SJSA1 (cell line): ENCODE measurements around the gene ATRIP. TPM values are rescaled to one million over a fixed set of nuclear protein-coding genes. Genes with fewer than 3 reads are reported as not detected.
"Not testable (repeated sequence)": the region's sequence is repeated elsewhere in the genome, so short reads cannot be mapped to it uniquely, and the experiment has no call there.

Experiments
- DNase-seq, 2 experiments: peaks; one replicate each; pipeline ENCODE4 v3.0.0-alpha.2; 2015 to 2020; ENCODE audit warnings: low spot score in 2 of 2, low read depth in 1 of 2
- H3K27ac ChIP-seq: fragments of 250-450 bp; sonication (Bioruptor Pico); 2 replicates; pipeline ENCODE4 v1.5.1; 2020; ENCODE audit warnings: mild to moderate bottlenecking, moderate library complexity
- H3K27me3 ChIP-seq: fragments of 250-450 bp; sonication (Bioruptor Pico); replicated peaks from 2 replicates; pipeline ENCODE4 v1.5.1; 2020; ENCODE audit warnings: mild to moderate bottlenecking, moderate library complexity
- H3K36me3 ChIP-seq: fragments of 250-450 bp; sonication (Bioruptor Pico); 2 replicates; pipeline ENCODE4 v1.5.1; 2020; ENCODE audit warnings: mild to moderate bottlenecking
- H3K4me1 ChIP-seq: fragments of 250-450 bp; sonication (Bioruptor Pico); replicated peaks from 2 replicates; pipeline ENCODE4 v1.6.1; 2021; ENCODE audit warnings: mild to moderate bottlenecking
- H3K4me3 ChIP-seq: fragments of 250-450 bp; sonication (Bioruptor Pico); 2 replicates; pipeline ENCODE4 v1.5.1; 2020; ENCODE audit warnings: mild to moderate bottlenecking
- H3K9me3 ChIP-seq: fragments of 250-450 bp; sonication (Bioruptor Pico); replicated peaks from 2 replicates; pipeline ENCODE4 v1.5.1; 2020; ENCODE audit warnings: mild to moderate bottlenecking
- total RNA-seq: library from RNA; depleted of rRNA; stranded (reverse); fragments of >200 nt; shearing (Covaris generic); gene quantifications from 2 replicates; pipeline ENCODE4 v1.2.3, GENCODE V29; 2014; rRNA removed

ATRIP gene
- total RNA-seq = 4.1 and 9.7 TPM in 2 replicates

DNA sequence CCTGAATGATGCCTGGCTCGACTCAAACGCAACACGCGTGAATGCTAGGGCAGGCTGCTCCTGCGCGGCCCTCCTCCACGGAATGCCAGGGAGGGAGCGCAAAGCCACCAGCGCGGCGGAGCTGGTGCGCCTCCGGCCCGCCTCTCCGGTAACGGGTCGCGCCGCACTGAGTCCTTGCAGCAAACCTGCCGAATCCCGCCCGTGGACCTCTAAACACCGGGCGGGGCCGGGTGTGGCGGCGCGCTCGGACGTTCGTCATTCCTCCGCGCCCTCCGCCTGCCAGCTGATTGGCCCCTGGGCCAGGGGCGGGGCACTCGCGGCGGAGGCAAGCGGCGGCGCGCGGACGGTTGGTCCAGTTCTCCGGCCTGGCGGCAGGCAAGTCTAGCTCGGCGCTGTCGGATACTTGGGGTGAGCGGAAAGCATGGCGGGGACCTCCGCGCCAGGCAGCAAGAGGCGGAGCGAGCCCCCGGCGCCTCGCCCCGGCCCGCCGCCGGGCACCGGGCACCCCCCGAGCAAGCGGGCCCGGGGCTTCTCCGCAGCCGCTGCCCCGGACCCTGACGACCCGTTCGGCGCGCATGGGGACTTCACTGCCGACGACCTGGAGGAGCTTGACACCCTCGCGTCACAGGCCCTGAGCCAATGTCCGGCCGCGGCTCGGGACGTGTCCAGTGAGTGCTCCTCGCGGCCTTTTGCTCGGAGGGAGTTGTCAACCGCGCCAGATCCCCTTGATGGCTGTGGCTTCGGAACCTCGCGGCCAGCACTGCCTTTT, at the start of gene ATRIP:
Gene ATRIP, plus strand, starts transcription at position 313 of the 769 bp plus-strand sequence. Its CDS starts 109 bp downstream, at position 422.
- peak within 1 kb of the TSS; percentile 84 for H3K27ac ChIP-seq
- DNase-seq = peak; percentile 81 to 88
- H3K27me3 ChIP-seq = no peaks in the 10 kb centered on the region
- peaks cover 66% of the 10 kb centered on the region for H3K36me3 ChIP-seq
- H3K9me3 ChIP-seq = no peaks in the 10 kb centered on the region
- H3K4me3 ChIP-seq = peak within 1 kb of the TSS; percentile 83
- peaks cover 23% of the 10 kb centered on the region for H3K4me1 ChIP-seq

- H3K27ac ChIP-seq = no peak overlapping the region
- H3K4me1 ChIP-seq = peaks cover 13% of the 10 kb centered on the region
- DNase-seq = no peak
- no peaks in the 10 kb centered on the region for H3K36me3 ChIP-seq
- H3K9me3 ChIP-seq = no peaks in the 10 kb centered on the region
- H3K27me3 ChIP-seq = 0 out of 2 replicates have a peak, but pooled peaks cover 8% of the 10 kb centered on the region
- no peak overlapping the region for H3K4me3 ChIP-seq
Measured at GRCh38 chr3:48397767-48398681, 48.5 kb upstream of the ATRIP start.

DNA sequence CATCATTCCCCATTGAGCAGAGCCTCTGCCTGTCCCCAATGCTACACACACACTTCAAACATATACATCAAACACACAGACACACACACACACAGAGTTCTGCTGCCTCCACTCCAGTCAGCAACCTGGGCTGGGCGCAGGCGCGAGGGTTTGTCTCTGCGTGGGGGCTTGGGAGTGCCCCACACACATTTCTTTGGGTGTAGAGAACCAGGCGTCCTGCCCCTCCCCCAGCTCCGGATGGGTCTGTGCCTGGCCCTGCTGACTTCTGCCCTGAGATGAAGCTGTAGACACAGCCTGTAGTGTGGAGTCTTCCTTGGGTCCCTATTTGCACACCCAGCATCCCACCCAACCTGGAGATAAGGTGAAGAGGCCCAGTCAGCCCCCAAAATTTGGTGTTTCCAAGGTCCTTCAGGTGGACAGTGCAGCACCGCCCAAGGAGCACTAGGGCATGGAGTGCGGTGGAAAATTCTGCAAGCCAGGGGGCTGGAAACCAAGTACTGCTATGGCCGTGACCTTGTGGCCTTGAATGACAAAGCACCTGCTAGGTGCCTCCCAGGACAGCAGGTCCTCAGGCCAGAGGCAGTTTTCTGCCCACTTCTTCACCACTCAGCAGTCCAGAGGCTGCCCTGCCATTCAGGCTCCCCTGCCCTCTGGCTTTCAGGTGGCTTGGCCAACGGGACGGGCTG, 47.7 kb upstream of the ATRIP start:
- Histone ChIP-seq H3K27ac (no peak overlapping the region), H3K27me3 (0 out of 2 replicates have a peak, but pooled peaks cover 8% of the 10 kb centered on the region), H3K4me1 (peaks cover 13% of the 10 kb centered on the region), H3K9me3 (no peaks in the 10 kb centered on the region), H3K36me3 (no peaks in the 10 kb centered on the region), H3K4me3 (no peak overlapping the region)
- no peak for DNase-seq

- Histone ChIP-seq H3K27ac (no peak overlapping the region), H3K4me3 (no peak overlapping the region), H3K36me3 (no peaks in the 10 kb centered on the region), H3K4me1 (peaks cover 13% of the 10 kb centered on the region), H3K9me3 (no peaks in the 10 kb centered on the region), H3K27me3 (0 out of 2 replicates have a peak, but pooled peaks cover 8% of the 10 kb centered on the region)
- no peak for DNase-seq
Measured at GRCh38 chr3:48399387-48400172, 47.0 kb upstream of the ATRIP start.

DNA sequence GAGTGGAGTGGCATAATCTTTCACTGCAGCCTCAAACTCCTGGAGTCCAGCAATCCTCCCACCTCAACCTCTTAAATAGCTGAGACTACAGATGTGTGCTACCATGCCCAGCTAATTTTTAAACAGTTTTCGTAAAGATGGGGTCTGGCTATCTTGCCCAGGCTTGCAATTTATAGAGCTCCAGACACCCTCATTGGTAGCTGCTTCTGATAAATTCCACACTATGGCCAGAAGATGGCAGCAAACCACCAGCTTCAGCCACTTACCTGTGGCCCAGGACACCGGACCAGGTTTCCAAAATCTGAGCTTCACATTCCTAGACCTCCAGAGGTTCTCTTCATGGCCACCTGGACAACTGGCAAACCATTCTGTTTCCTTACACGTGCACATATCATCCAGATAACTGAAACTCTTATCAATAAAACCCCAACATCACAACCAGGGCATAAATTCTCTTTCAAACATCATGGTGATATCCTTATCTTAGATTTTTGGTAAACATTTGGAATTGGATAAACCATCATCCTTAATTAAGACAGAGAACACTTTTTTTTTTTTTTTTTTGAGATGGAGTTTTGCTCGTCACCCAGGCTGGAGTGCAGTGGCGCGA, 45.6 kb upstream of the ATRIP start:
- Histone ChIP-seq H3K9me3 (no peaks in the 10 kb centered on the region), H3K36me3 (no peaks in the 10 kb centered on the region), H3K4me3 (no peak overlapping the region), H3K4me1 (peaks cover 13% of the 10 kb centered on the region), H3K27ac (no peak overlapping the region), H3K27me3 (no peaks in the 10 kb centered on the region)
- DNase-seq = peak in 1 of 2 experiments; percentile 32

DNA sequence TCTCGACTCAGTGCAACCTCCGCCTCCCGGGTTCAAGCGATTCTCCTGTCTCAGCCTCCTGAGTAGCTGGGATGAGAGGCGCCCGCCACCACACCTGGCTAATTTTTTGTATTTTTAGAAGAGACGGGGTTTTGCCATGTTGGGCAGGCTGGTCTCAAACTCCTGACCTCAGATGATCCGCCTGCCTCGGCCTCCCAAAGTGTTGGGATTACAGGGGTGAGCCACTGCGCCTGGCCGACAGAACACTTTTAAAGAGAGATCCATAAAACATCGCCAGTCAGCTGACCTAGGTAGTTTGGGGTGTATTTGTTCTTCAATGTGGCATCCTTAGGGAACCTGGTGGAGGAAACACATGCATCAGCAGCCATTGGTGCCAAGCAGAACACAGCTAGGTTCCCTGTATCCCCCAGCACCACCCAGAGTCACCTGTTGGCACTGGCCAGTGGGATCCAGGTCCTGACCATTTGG, 45.1 kb upstream of the ATRIP start:
- not testable (repeated sequence) for H3K4me3 ChIP-seq, H3K27ac ChIP-seq, DNase-seq

DNA sequence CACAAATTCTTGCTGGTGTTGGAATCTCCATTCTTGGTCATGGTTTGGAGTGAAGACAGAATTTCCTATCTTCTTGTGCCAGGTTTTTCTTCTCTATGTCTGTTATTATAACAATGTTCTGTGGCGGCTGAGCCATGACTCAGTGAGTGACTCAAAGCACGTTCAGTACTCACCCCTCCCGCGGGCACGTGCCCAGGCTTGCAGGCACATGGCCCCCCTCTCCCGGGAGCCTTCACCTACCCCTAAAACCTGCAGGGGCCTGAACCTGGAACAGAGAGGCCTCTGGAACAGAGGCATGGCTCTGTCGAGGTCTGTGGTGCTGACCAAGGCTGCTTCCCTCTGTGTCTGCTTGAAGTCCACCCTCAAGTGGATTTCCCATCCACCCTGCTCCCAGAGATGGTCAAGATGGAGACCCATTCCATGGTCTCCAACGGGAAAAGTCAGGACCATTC, 44.2 kb upstream of the ATRIP start:
- H3K36me3 ChIP-seq = no peaks in the 10 kb centered on the region
- peak; percentile 42 to 65 for DNase-seq
- no peak overlapping the region for H3K4me3 ChIP-seq
- H3K27ac ChIP-seq = no peak overlapping the region
- H3K27me3 ChIP-seq = no peaks in the 10 kb centered on the region
- peaks cover 13% of the 10 kb centered on the region for H3K4me1 ChIP-seq
- no peaks in the 10 kb centered on the region for H3K9me3 ChIP-seq

More for the DNA sequence above, 45.1 kb upstream of the ATRIP start:
- H3K27me3 ChIP-seq, H3K36me3 ChIP-seq, H3K9me3 ChIP-seq: not testable (repeated sequence)
- peaks cover 13% of the 10 kb centered on the region for H3K4me1 ChIP-seq

GRCh38 chr3:48402907-48403306, 43.6 kb upstream of the ATRIP start:
- H3K27ac ChIP-seq = no peak overlapping the region

GRCh38 chr3:48403533-48404439, 42.8 kb upstream of the ATRIP start:
- no peak for DNase-seq
- peaks cover 13% of the 10 kb centered on the region for H3K4me1 ChIP-seq
- no peaks in the 10 kb centered on the region for H3K9me3 ChIP-seq
- H3K27me3 ChIP-seq = no peaks in the 10 kb centered on the region
- no peak overlapping the region for H3K4me3 ChIP-seq
- no peaks in the 10 kb centered on the region for H3K36me3 ChIP-seq
- no peak overlapping the region for H3K27ac ChIP-seq

More at GRCh38 chr3:48402907-48403306, 43.6 kb upstream of the ATRIP start:
- Histone ChIP-seq H3K4me1 (peaks cover 13% of the 10 kb centered on the region), H3K9me3 (no peaks in the 10 kb centered on the region), H3K27me3 (no peaks in the 10 kb centered on the region), H3K36me3 (no peaks in the 10 kb centered on the region), H3K4me3 (no peak overlapping the region)
- DNase-seq = no peak

GRCh38 chr3:48404440-48405342, 41.8 kb upstream of the ATRIP start:
- DNase-seq = peak in 1 of 2 experiments; percentile 31
- Histone ChIP-seq H3K36me3 (no peaks in the 10 kb centered on the region), H3K27ac (no peak overlapping the region), H3K27me3 (no peaks in the 10 kb centered on the region), H3K4me3 (no peak overlapping the region), H3K9me3 (no peaks in the 10 kb centered on the region), H3K4me1 (peaks cover 13% of the 10 kb centered on the region)

DNA sequence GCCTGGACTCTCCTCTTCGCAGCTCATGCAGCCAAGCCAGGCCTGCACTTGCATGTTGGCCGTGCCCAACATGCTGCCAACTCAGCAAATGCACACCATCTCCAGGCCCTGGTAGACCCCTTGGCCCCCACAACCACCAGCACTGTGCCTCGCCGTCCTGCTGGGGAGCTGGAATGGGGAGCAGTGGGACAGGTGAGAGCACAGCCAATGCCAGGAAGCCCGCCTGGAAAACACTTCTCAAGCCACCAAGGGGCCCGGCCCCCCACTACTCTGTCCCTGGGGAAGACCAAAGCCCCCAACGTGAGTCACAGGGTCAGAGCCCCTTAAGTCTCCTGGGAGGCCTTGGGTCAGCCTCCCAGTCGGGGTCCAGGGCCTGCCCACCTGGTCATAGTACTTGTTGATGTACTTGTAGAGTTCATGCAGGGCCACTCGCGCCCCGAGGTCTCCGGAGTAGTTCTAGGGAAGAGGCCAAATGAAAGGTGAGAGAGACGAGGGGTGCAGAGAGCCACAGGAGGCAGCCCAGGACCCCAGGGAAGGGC, 41.1 kb upstream of the ATRIP start:
- Histone ChIP-seq H3K4me1 (peaks cover 13% of the 10 kb centered on the region), H3K9me3 (no peaks in the 10 kb centered on the region), H3K27ac (no peak overlapping the region), H3K36me3 (no peaks in the 10 kb centered on the region), H3K4me3 (no peak overlapping the region), H3K27me3 (no peaks in the 10 kb centered on the region)
- peak in 1 of 2 experiments; percentile 34 for DNase-seq
